ENCODE results near the gene OSBPL10.

DNA sequence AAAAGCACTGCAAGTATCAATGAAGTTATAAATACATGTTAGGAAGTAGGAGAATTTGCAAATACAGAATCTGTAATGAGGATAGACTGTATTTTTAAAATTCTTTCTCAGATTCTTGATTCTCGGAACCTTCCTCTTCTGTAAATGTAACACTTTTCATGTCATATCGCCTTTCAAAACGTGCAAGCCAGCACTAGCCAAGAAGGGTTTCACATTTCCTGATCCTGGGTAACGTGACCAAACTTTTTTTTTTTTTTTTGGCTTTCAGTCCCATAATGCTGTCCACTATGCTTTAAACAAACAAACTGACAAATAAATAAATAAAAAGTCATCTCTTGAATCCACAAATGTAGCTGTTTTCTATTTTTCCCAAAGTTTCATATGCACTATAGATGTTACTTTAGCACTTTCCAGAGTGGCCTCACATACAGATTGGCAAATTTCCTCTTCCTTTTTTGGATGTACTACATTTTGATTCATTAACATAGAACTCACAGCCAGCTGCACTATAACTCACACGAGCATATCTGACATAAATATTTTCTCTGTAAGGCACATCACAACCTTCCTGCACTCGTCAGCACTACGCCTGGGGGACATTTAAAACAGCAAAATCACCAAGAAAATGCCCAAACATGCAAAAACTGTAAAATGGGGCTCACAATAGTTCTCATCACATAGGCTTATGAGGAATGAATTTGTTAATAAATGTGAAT is 208.1 kb downstream of the OSBPL10 start:
- TF ChIP-seq POLR2A (IDR thresholded peaks at IDR 0.05) = no peak
- TF ChIP-seq, protein P1, sequence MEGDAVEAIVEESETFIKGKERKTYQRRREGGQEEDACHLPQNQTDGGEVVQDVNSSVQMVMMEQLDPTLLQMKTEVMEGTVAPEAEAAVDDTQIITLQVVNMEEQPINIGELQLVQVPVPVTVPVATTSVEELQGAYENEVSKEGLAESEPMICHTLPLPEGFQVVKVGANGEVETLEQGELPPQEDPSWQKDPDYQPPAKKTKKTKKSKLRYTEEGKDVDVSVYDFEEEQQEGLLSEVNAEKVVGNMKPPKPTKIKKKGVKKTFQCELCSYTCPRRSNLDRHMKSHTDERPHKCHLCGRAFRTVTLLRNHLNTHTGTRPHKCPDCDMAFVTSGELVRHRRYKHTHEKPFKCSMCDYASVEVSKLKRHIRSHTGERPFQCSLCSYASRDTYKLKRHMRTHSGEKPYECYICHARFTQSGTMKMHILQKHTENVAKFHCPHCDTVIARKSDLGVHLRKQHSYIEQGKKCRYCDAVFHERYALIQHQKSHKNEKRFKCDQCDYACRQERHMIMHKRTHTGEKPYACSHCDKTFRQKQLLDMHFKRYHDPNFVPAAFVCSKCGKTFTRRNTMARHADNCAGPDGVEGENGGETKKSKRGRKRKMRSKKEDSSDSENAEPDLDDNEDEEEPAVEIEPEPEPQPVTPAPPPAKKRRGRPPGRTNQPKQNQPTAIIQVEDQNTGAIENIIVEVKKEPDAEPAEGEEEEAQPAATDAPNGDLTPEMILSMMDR (IDR thresholded peaks at IDR 0.05) = no peak
- TF ChIP-seq POLR2AphosphoS5 (IDR thresholded peaks at IDR 0.05) = no peak
- no peak for TF ChIP-seq EP300 (IDR thresholded peaks at IDR 0.05)
